ENCODE data around the gene FPGT. TPM values are rescaled to one million over a fixed set of nuclear protein-coding genes. Genes with fewer than 3 reads are reported as not detected.

Gene FPGT
- total RNA-seq, 1 donor from 2014 or later: 4.0 TPM

- H3K4me3 ChIP-seq (ENCODE audit: low read depth, low read length): no peak overlapping the region
- DNase-seq (ENCODE audit: low read depth): no peak
- no peak for TF ChIP-seq CTCF (conservative IDR thresholded peaks at IDR 0.05; ENCODE audit: low read depth, low read length)
These were observed 2.7 kb upstream of the FPGT start for GRCh38 chr1:74195339-74195738.

- TF ChIP-seq CTCF (conservative IDR thresholded peaks at IDR 0.05; ENCODE audit: low read depth, low read length): no peak
- no peak for DNase-seq (ENCODE audit: low read depth)
- H3K4me3 ChIP-seq (ENCODE audit: low read depth, low read length): peak overlapping the region; percentile 86
These were observed 787 bp upstream of the FPGT start for GRCh38 chr1:74197255-74197654.

- H3K4me3 ChIP-seq (ENCODE audit: low read depth, low read length): no peak overlapping the region
- no peak for DNase-seq (ENCODE audit: low read depth)
- no peak for TF ChIP-seq CTCF (conservative IDR thresholded peaks at IDR 0.05; ENCODE audit: low read depth, low read length)
These were observed 1.5 kb downstream of the FPGT start for GRCh38 chr1:74199504-74199903.

GRCh38 chr1:74205266-74205665 lies 7.2 kb downstream of the FPGT start:
- TF ChIP-seq CTCF (conservative IDR thresholded peaks at IDR 0.05; ENCODE audit: low read depth, low read length): no peak
- H3K4me3 ChIP-seq (ENCODE audit: low read depth, low read length): no peak overlapping the region
- no peak for DNase-seq (ENCODE audit: low read depth)

GRCh38 chr1:74215229-74215628 lies 17.2 kb downstream of the FPGT start:
- no peak overlapping the region for H3K4me3 ChIP-seq (ENCODE audit: low read depth, low read length)
- no peak for DNase-seq (ENCODE audit: low read depth)
- TF ChIP-seq CTCF (conservative IDR thresholded peaks at IDR 0.05; ENCODE audit: low read depth, low read length): no peak

GRCh38 chr1:74222701-74223100 lies 24.7 kb downstream of the FPGT start:
- no peak for DNase-seq (ENCODE audit: low read depth)
- no peak for TF ChIP-seq CTCF (conservative IDR thresholded peaks at IDR 0.05; ENCODE audit: low read depth, low read length)
- H3K4me3 ChIP-seq (ENCODE audit: low read depth, low read length): no peak overlapping the region

GRCh38 chr1:74223453-74223852 lies 25.4 kb downstream of the FPGT start:
- DNase-seq (ENCODE audit: low read depth): no peak
- no peak overlapping the region for H3K4me3 ChIP-seq (ENCODE audit: low read depth, low read length)
- TF ChIP-seq CTCF (conservative IDR thresholded peaks at IDR 0.05; ENCODE audit: low read depth, low read length): no peak
